Activated CD4-positive, CD25-positive, alpha-beta regulatory T cell (primary cell): ENCODE data around the gene ABHD16B.
"Not testable (repeated sequence)": the region's sequence is repeated elsewhere in the genome, so short reads cannot be mapped to it uniquely, and the experiment has no call there.

Experiments
- DNase-seq, 4 experiments: peaks; one replicate each; lab custom pipeline; 2025; lab: John Stamatoyannopoulos, UW

Gene ABHD16B

DNA sequence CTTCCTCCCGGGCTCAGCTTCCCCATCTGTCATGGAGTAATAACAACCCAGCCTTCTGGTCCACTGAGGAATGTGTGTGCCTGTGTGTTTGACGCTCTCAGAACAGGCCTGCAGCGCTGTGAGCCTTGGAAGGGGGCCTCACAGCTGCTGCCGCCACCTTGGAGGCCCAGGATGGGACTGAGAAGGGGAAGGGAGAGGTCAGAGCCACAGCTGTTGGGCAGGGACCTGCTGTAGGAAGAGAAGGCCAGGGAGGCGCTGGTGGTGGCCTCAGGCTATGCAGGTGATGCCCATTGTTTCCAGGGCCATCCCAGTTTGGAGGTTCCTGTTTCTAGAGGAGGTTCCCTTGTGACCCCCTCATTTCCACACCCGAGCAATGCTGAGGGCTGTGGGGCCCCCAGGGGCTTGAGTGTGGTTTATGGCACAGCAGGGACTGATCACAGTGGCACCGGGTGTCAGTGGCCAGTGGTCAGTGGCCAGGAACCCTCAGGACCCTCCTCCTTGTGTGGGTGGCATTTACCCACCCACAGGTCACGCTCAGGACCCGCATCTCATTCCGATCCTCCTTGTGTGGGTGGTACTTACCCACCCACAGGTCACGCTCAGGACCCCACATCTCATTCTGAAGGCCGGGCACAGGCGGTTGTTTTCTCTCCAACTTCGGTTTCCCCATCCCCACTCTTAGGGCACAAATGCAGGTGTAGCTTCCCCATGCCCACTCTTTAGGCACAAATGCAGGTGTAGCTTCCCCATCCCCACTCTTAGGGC, 17.8 kb downstream of the ABHD16B start:
- no peak for DNase-seq

DNA sequence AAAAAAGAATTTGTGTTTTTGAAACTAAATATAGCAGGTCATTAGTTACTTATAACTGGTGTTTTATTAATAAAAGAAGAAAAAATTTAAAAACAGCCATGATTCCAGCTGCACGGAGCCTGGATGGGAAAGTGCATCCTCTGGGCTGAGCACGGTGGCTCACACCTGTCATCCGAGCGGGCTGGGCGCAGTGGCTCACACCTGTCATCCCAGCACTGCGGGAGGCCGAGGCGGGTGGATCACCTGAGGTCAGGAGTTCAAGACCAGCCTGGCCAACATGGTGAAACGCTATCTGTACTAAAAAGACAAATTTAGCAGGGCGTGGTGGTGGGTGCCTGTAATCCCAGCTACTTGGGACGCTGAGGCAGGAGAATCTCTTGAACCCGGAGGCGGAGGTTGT, 19.6 kb downstream of the ABHD16B start:
- not testable (repeated sequence) for DNase-seq

DNA sequence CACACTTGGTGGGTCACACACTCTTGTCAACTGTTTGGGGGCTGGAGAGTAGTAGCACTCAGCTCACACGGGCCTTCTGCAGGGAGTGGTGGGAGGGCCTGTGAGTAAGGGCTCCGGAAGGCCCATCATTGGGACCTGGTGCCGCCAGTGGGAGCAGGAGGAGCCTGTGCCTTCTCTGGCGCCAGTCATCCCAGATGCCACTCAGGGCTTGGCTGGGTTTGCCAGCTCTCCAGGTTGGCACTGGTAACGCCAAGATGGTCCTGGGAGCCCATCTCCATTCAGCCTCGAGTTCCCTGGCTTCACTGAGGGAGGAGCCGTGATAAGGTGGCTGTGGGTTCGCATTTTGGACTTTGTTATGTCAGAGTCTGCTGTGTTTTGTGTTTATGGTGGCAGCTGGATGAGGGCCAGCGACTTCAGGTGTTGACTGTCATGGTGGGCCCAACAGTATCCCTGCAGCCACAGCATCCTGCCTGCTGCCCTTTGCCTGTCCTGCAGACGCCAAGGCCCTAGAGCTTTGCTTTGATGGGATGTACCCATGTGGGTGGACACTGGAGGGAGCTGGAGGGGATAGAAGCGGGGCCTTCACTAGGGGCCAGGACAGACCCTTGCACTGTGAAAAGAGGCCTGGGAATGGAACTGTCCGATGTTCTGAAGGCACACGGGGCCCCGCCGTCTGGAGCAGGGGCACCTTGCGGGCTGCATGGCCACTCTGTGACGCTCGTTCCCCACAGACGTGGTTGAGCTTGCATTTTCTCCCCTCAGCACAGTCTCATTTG, 20.3 kb downstream of the ABHD16B start:
- DNase-seq, result no peak

DNA sequence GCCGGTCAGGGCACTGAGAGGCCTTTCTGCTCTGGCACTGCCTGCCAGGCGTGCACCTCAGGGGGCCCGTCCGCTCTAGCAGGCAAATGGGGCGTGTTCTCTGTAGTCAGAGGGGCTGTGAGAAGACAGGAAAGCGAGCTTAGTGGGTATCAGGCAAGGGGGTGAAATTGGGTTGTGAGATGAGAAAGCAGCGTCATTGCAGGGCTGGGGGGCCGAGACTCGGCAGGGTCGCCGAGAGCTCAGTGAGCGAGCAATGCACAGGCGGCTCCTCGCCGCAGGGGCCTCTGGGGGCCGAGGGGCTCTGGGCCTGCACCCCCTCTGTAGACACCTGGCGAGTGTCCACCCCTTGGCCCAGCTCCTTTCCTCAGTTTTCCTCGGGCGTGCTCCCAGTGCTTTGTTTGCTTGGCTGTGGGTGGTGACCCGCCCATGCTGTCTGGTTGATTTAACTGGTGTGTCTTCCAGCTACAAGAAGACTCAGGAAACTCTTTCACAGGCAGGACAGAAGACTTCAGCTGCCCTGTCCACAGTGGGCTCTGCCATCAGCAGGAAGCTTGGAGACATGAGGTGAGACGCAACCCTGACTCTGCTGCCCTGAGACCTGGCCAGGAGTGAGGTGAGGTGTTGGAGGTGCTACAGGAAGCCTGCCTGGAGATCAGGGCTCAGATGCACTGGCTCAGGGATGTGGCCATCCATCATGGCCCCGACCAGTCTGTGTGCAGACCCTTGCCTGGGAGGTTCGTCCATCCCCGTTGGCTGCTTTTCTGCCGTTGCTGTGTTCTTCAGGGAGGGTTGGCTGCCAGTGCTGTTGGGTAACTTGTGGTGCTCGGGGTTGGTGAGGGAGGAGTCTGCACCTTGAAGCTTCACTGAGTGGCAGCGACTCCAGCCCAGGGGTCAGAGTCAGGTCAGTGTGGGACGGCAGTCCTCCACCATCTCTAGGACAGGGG, 21.2 kb downstream of the ABHD16B start:
- no peak for DNase-seq

DNA sequence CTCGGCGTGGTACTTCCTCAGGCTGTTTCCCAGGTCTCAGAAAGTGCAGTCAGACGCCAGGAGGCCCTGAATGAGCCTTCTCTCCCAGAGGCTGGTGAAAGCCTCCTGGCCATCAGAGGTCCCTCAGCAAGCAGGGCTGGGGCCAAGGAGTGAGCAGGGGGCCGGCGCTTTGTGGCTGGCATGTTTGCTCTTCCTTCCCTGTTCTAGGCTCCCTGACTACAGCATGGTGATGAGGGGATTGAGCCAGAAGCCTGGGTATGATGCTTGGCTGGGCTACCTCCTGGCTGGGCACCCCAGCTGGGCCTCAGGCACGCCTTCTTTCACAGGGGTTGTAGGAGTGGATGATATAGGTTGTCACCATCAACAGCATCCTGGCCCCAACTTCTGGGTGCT, 21.9 kb downstream of the ABHD16B start:
- no peak for DNase-seq

DNA sequence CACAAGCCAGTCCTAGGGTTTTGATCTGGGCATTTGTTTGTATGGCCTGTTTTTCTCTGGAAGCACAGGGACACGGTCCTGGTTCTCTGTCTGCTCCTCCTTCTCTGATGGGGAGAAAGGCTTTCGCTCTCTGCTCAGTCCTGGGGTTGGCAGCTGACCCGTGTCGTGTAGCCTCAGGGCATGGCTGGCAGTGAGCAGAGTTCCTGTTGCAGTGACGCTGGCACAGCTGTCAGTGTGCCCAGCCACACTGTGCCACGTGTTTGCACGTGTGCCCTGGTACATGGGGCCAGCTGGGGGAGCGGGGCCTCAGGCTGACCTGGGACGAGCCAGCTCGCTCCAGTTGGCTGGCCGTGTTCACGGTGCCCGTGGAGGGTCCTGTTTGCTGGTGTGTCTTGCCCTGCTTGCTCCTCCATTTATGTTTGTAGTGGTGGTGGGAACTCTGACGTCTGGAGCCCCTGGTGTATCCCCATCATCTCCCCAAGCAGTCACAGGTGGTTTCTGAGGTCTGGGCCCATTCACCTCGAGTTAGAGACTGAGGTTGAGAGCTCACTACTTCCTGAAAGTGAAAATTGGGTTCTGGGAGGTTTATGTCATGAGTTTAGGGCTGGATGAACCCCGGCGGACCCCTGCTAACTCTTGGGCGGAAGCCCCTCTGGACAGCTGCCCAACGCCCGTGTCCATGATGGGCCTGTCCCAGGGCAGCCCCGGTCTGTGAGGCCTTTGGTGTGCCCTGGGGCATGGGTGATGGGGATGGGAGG, 23.4 kb downstream of the ABHD16B start:
- DNase-seq, result no peak

DNA sequence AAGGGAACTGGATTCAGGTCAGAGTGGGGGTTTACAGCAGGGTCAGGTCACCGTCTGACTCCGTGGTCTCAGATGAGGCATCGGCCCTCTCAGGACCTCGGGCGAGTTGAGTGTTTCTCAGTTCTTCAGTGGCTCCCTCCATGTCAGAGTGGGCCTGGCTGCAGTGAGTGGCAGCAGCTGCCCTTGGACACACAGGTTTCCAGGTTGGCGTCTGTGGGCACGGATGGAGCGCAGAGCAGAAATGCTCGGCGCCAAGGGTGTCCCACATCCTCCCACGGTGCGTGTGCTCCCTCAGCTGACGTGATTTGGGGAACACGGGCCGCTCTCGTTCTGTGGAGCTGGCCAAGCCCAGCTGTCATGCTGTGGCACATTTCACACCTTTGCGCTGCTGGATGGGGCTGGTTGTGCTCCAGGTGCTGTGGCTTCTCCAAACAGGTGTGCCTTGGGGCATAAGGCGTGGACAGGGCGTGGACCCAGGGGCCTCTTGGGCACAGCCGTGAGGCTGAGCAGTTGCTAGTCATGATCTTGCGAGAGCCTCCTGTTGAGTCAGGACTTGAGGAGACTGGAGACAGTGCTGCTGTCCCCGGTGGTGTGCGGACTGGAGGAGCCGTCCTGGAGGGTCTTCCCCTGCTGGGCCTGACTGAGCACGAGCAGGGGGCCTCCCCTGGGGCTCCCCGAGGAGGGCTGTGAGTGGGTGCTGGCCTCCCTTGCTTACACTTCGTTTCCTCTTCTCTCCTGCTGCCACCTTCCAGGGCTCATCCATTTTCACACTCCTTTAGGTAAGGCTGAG, 24.2 kb downstream of the ABHD16B start:
- no peak for DNase-seq

DNA sequence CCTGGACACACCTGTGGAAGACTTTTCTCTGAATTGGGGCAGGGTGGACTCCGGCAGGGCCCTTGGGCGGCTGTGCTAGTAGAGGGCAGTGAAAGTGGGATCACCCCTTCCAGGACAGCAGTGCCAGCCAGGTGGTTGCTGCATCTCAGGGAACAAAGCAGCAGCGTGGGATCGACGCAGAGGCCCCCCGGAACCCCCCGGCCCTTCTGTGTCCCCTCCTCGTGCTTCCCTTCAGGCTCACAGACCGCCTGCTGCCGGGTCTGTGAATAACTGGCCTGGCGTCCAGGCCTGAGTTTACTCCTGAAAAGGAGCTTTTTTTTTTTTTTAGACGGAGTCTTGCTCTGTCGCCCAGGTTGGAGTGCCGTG, 24.7 kb downstream of the ABHD16B start:
- no peak for DNase-seq

DNA sequence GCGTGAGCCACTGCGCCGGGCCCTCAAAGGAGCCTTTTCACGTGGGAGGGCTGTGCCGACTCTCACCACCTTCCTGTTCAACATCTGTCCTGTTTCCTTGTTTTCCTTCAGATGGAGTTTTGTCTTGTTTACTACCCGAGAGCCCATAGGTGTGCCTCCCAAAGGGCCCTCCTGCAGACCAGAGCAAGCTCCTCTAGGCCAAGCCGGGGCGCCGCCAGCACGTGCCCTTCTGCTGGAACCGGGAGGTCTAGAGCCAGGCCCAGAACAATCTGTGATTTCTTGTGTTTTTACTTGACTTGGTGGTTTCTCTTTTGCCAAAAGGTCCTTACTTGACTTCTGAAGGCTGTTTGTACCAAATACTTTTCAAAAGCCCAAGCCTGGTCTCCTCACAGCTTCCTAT, 25.6 kb downstream of the ABHD16B start:
- DNase-seq, result no peak

DNA sequence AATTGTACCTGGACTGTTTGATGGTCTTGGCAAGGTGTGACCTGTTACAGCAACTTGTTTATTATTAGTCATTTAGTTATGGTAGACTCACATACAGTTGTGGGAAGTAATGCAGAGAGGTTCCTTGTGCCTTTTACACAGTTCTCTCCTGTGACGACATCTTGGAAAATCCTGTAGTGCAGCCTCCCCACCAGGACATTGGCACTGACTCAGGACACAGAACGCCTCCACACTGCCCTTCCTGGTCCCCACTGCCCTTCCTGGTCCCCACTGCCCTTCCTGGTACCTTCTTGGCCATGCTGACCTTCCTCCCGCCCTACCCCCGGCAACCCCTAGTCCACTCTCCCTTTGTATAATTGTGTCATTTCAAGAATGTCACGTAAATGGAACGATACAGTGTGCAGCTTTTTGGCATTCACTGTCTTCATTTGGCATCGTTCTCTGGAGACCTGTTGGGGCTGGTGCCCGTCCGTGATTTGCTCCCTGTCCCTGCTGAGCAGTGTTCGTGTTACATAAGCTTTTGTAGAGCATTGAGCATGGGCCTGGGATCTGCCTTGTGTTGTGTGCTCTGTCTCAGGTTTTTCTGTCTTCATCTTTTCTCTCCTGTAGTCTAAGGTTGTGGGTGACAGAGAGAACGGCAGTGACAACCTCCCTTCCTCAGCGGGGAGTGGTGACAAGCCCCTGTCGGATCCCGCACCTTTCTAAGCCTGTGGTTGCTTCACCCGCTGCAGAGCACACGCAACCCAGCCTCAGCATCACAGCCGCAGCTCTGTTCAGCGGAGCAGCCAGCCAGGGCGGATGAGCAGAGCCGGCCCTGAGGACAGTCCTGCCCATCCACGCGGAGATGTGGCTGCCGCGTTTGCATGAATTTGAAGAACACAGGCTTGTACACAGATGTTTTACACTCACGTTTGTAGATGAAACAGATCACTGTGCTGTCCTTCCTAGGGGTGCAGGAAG, 28.2 kb downstream of the ABHD16B start:
- DNase-seq, result no peak

DNA sequence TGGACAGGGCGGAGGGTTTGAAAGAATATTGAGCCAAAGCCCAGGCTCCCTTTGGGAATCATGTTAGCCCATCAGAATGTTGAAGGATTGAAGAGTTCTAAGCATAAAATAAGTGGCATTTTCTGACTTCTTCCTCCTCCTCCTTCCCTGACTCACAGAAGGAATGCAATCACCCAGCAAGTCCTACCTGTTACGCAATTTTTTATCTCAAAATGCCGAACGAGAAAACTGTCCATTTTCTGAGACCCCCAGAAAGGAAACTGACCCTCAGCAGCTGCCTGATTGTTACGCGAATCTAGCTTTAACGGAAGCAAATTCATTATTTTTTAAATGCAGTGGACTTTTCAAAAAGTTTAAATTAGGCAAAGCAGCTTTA, 28.9 kb downstream of the ABHD16B start:
- DNase-seq, result no peak

DNA sequence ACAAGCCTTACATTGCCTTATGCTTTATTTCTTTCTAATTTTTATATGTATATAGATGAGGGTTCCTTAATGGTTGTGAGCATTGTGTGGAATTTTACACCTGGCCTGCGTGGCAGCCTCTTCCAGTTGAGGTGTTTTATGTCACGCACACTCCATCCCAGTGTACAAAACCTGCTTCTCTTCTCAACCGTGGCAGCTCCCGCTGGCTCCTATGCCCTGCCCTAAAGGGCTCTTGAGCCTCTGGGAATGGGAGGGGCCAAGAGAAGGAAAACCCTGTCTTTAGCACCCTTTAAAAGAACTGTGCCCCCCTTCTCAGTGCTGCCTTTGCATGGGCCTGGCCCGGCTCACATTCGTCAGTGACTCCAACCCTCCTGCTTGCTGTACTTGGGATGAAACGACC, 29.3 kb downstream of the ABHD16B start:
- no peak for DNase-seq

DNA sequence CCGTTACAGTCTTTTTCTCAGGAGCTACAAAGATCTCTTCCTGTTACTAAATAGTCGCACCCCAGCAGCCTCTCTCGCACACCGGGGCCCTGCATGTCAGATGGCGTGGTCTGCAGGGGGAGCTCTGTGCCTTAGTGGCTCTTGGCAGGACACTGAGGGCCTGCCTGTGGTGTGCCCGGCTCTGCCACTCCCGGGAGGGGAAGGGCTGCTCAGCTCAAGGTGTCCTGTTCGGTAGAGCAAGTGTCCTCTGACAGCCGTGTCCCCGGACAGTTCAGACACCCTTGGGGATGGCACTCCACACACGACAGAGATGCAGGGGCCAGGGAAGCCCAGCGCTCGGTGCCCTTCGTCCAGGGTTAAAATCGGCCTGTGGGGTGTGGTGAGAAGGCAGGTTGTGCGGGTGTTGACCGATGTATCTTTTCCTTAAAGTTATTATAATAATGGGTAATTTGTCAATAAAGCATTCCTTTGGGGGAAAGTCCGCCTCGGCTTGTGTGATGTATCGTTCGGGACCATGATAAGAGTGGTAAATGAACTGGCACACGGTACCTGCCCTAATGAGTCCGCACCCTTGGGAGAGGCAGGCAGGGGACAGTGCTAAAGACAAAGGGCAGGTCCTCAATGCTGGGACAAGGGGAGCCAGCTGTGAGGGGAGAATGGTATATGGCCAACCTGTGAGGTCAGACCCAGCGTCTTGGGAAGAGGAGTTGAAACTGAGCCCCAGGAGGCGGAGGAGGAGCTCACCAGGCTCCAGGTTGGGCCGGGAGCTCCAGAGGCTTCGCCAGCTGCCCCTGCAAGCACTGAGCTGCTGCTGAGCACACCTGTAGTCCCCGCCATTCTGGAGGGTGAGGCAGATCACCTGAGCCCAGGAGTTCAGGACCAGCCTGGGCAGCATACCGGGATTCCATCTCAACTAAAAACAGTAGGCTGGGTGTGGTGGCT, 30.0 kb downstream of the ABHD16B start:
- no peak for DNase-seq

DNA sequence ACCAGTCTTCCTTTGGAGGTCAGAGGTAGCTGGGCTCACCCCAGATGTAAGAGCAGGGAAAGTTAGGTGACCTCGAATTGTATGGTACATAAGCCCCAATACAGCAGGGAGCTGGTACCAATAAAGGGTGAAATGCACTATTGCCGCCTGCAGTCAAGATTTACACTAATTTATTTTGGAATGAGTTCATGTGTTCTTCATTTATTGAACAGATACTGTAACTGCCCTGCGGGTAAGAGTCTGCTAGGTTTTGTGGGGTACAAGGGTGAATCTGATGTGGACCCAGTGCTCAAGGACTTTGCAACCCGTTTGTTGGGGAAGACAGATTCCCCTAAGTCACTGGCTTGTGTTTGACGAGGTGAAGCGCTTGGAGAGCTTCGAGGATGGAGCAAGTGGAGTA, 31.1 kb downstream of the ABHD16B start:
- no peak for DNase-seq

DNA sequence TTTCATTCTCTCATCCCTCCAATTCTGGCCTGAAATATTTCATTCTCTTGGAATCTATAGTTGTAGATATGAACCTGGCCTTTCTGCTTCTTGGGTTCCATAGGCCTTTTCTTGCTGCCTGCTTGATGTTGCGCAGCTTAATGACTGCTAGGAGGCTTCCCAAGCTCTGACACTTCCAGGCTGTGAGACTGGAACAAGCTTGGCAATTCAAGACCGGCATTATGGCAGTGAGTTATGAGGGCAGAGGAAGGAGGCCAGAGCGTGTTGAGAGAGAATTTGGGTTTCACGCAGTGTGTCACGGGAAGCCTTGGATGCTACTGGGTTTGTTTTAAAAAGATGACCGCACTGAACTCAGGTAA, 32.7 kb downstream of the ABHD16B start:
- DNase-seq, result no peak

DNA sequence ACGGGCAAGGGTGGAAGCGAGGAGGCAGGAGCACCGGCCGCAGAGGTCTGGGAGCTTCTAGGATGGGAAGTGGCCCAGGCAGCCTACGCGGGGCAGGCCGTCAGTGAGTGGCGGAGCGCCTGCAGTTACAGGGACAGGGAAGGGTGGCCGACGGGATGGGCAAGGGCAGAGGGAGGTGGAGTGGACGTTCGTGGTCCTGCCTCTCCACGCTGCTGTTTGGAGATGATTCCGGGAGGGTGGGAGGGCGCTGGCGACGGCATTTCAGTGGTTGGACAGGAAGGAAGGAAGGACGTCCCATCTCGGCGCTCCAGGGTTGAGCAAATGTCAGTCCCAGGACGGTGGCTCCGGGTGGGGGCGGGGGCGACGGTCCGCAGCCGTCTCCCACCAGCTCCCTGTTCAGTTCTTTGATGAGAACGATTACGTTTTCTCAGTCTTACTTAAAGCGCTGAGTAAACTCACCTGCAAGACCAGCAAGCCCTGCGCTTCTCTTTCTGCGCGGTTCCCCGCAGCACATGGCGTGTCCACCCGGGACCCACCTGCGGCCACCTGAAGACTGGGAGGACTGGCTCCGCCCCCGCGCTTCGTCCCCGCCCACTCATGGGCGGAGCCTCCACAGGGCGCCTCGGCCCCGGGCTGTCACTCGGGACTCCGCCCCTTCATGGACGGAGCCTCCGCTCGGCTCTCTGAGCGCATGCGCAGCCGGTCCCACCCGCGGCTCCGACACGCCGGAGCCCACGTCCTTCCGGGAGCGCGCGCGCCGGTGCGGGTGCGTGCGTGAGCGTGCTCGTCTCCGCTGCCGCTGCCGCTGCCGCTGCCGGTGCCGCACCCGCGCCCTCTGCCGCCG, 33.3 kb downstream of the ABHD16B start, which contains the start of gene DNAJC5:
Gene DNAJC5 (plus strand): TSS at position 769 of the 844 bp plus-strand sequence. CDS start 33,220 bp downstream, outside the sequence.
- DNase-seq, result peak; percentile 80 to 97 (median 92)

DNA sequence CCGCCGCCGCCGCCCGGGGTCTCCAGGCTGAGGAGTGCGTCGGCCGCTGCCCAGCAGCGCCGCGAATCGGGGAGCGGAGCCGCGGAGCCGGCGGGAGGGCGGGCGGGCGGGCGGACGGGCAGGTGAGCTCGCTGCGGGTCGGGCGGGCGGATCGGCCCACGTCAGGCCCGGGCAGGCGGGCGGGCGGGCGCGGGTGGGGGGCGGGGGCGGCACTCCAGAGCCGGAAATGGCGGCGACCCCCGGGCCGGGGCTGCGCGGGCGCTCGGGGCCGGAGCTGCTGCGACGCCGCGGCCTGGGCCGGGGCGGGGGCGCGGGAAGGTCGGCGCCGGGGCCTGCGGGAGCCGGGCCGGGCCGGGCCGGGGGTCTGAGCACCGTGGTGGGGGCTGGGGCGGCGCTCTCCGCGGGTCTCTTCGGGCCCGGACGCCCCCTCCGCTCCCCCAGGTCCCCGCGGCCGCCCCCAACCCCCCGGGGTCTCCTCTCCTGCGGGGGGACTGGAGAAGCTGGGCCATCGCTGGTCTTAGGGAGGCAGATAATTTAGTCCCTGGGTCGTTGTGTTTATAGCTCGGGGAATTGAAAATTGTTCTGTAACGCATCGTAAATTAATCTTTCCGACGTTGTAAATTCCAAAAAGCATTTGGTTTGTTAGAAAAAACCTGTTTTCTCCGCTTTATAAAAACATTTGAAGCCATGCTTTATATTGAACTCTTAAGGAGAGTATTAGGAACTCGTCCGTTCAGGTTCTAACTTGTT, 34.1 kb downstream of the ABHD16B start:
- DNase-seq, result no peak
